ENCODE measurements around the gene PPM1G.

DNA sequence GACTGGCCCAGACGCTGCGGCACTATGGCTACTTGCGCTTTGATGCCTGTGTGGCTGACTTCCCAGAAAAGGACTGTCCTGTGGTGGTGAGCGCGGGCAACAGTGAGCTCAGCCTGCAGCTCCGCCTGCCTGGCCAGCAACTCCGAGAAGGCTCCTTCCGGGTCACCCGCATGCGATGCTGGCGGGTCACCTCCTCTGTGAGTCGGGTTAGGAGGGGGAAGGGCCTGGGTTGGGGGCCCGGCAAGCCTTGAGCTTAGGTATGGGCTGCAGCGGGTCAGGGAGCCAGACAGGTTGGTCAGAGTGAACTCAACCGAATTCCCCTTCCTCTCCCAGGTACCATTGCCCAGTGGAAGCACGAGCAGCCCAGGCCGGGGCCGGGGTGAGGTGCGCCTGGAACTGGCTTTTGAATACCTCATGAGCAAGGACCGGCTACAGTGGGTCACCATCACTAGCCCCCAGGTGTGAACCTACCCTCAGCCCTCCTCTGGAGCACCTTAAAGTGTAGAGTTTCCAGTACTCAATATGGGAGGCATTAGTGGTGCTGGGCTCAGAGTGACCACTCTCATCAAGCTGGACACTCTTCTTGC lies 33.8 kb downstream of the PPM1G start:
- TF ChIP-seq EZH2 (IDR thresholded peaks at IDR 0.05; ENCODE audit: insufficient read depth, poor library complexity, severe bottlenecking) (no peak), EZH2phosphoT487 (IDR thresholded peaks at IDR 0.05; ENCODE audit: insufficient read depth, low read depth) (no peak)
